ENCODE data around the gene CDC73.

DNA sequence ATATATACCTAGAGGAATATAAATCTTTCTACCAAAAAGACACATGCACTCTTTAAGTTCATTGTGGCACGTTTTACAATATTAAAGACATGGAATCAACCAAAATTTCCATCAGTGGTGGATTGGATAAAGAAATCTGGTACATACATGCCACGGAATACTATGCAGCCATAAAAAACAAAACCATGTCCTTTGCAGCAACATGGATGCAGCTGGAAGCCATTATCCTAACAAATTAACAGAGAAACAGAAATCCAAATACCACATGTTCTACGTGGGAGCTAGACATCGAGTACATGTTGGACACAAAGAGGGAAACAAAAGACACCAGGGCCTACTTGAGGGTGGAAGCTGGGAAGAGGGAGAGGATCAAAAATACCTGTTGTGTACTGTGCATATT, 97.6 kb downstream of the CDC73 start:
- TF ChIP-seq TAF1 (IDR thresholded peaks at IDR 0.05; ENCODE audit: low read depth, low read length): no peak
- TF ChIP-seq POLR2A (IDR thresholded peaks at IDR 0.05; ENCODE audit: low read depth, low read length): no peak
- TF ChIP-seq POLR2AphosphoS5 (IDR thresholded peaks at IDR 0.05; ENCODE audit: low read depth, low read length): no peak
- TF ChIP-seq SPI1 (IDR thresholded peaks at IDR 0.05; ENCODE audit: low read depth, low read length): no peak
